ENCODE measurements around the gene MAP7D2.
"Not testable (repeated sequence)": the region's sequence is repeated elsewhere in the genome, so short reads cannot be mapped to it uniquely, and the experiment has no call there.

Gene MAP7D2

GRCh38 chrX:20116577-20117240, at the start of gene MAP7D2:
Gene MAP7D2 (minus strand): TSS chrX:20116907. CDS start chrX:20116879, 28 bp downstream.
- no peak for DNase-seq (ENCODE audit: low read depth)

DNA sequence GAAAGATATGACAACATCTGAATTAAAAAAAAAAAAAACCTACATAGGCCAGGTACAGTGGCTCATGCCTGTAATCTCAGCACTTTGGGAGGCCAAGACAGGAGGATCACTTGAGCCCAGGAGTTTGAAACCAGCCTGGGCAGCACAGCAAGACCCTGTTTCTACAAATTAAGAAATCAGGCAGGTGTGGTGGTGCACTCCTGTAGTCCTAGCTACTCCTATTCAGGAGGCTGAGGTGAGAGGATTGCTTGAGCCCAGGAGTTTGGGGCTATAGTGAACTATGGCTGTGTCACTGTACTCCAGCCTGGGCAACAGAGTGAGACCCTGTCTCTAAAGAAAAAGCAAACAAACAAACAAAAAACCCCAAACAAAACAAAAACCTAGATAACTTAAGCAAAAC, 45.8 kb upstream of the MAP7D2 start:
- DNase-seq (ENCODE audit: low read depth): not testable (repeated sequence)

- DNase-seq (ENCODE audit: low read depth): no peak
Observed at GRCh38 chrX:20159797-20160385, 43.2 kb upstream of the MAP7D2 start.

DNA sequence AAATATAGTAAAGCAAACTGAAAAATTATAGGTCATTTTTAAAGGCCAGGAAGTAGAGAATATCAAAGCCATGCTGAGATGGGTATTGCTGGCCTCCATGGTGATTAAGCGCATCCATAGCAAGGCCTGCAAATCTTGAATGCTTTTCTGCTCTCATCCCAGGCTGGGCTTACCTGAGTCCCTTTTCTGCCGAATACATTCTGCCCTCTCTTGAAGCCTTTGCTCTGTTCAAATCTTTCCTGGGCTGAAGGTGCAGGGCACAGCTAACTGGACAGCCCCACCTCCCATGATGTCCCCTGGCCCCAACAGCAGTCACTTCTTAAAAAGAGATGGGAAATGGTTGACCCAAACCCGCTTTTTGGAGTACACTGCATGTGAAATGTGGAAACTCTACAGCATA, 35.0 kb upstream of the MAP7D2 start:
- no peak for DNase-seq (ENCODE audit: low read depth)

GRCh38 chrX:20149326-20149725, 32.6 kb upstream of the MAP7D2 start:
- no peak for DNase-seq (ENCODE audit: low read depth)

- no peak for DNase-seq (ENCODE audit: low read depth)
Observed at GRCh38 chrX:20147561-20147960, 30.9 kb upstream of the MAP7D2 start.

DNA sequence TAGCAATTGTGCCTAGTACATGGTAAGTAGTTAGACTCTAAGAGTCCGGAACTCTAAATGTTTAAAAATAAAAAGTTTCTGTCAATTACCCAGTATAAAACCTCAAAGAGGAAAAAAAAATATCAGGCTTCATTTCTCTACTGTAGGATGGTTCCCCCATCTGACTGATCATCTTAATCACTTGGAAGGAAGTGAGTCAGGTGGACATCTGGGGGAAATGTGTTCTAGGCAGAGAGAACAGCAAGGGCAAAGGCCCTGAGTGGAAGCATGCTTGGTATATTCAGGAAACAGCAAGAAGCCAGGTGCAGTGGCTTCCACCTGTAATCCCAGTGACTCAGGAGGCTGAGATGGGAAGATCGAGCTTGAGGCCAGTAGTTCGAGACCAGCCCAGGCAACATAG, 27.8 kb upstream of the MAP7D2 start:
- DNase-seq (ENCODE audit: low read depth): no peak

DNA sequence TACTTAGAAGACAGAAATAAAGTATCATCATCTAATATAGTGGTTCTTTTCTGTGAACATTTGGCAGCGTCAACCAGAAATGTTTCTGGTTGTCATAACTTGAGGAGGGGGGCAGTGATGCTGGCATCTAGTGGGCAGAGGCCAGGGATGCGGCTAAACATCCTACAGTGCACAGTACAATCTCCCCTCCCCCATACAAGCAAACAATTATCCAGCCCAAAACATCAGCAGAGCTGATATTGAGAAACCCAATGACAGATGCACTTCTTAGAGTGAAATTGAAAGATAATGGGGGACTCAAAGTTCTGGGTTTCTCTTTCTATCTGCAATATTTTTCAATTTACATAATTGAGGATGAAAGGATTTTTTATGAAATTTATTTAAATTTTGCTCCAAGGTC, 26.9 kb upstream of the MAP7D2 start:
- DNase-seq (ENCODE audit: low read depth): no peak

GRCh38 chrX:20143111-20143510, 26.4 kb upstream of the MAP7D2 start:
- DNase-seq (ENCODE audit: low read depth): no peak

GRCh38 chrX:20141281-20142220, 24.8 kb upstream of the MAP7D2 start, which contains the start of gene EIF1AX:
Gene EIF1AX (minus strand): TSS chrX:20141838. CDS start chrX:20141640, 198 bp downstream.
- DNase-seq (ENCODE audit: low read depth): peak; percentile 88

GRCh38 chrX:20140420-20140819, 23.7 kb upstream of the MAP7D2 start:
- no peak for DNase-seq (ENCODE audit: low read depth)

- no peak for DNase-seq (ENCODE audit: low read depth)
Observed at GRCh38 chrX:20139966-20140365, 23.3 kb upstream of the MAP7D2 start.

DNA sequence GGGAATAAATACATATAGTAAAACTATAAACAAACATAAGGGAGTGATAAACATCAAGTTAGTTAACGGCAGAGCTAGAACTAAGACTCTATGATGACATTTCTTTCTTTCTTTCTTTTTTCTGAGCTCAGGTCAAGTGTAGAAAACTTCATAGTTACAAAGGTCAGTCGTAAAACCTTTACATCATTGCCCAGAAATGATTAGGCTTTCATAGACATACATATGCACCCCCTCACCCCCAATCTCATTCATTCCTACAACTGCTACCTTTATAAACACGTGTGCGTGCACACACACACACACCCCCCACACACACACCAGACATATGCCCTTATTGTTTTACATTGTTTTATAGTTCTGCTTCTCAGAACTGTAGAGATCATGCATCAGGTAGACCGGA, 19.2 kb upstream of the MAP7D2 start:
- no peak for DNase-seq (ENCODE audit: low read depth)

DNA sequence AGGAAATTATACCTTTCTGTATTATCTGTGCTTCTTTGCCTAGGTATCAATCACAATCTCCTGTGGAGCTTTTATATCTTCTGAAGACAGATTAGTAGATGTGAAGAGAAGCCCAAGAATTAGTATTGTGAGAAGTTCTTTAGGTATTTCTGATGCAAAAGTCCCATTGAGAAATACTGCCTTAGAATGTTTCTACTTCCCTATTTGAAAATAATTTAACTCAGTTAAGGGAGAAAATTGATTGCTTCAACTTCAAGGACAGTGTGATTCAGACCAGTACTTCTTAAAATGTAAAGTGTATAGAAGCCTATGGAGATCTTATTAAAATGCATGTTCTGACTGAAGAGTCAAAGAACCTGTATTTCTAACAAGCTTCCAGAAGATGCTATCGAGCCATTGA, 16.0 kb upstream of the MAP7D2 start:
- no peak for DNase-seq (ENCODE audit: low read depth)

DNA sequence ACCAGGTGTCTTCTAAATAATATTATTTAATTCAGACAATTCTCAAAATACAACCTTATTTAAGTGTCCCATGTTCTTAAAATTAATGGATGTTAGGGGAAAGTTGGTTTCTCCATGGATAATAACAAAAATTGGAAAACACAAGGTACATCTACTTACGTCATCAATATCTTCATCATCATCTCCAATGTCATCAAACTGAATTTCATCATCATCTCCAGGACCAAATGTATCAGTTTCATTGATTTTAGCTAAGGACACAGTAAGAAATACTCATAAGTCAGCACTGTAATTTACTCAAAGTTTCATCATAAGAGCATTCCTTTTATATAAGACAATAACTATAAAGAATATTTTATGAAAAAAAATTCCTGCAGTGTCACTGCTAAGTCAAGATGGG, 13.7 kb upstream of the MAP7D2 start:
- DNase-seq (ENCODE audit: low read depth): no peak

- no peak for DNase-seq (ENCODE audit: low read depth)
Observed at GRCh38 chrX:20129547-20129946, 12.8 kb upstream of the MAP7D2 start.

GRCh38 chrX:20128670-20129069, 12.0 kb upstream of the MAP7D2 start:
- DNase-seq (ENCODE audit: low read depth): no peak

GRCh38 chrX:20127440-20127839, 10.7 kb upstream of the MAP7D2 start:
- DNase-seq (ENCODE audit: low read depth): not testable (repeated sequence)

- DNase-seq (ENCODE audit: low read depth): not testable (repeated sequence)
Observed at GRCh38 chrX:20126833-20127232, 10.1 kb upstream of the MAP7D2 start.

GRCh38 chrX:20124964-20125363, 8.3 kb upstream of the MAP7D2 start:
- DNase-seq (ENCODE audit: low read depth): no peak

- DNase-seq (ENCODE audit: low read depth): no peak
Observed at GRCh38 chrX:20118065-20118824, 1.5 kb upstream of the MAP7D2 start.

GRCh38 chrX:20116087-20116576, 575 bp downstream of the MAP7D2 start:
- no peak for DNase-seq (ENCODE audit: low read depth)
